Suprapubic skin (tissue), 4 donors: Measurements from ENCODE around the gene ALG14. TPM values are rescaled to one million over a fixed set of nuclear protein-coding genes. Genes with fewer than 3 reads are reported as not detected.
"Not testable (repeated sequence)": the region's sequence is repeated elsewhere in the genome, so short reads cannot be mapped to it uniquely, and the experiment has no call there.

Experiments
- DNase-seq, 2 donors: peaks; one replicate each; pipeline ENCODE4 v3.0.0-alpha.2; 2019; ENCODE audit warnings: low spot score in 2 of 2
- H3K27ac ChIP-seq: fragments of 200-600 bp; sonication (generic); one replicate; pipeline ENCODE4 v1.5.1; 2019
- H3K27me3 ChIP-seq: fragments of 200-600 bp; sonication (generic); one replicate; pipeline ENCODE4 v1.5.1; 2019
- H3K36me3 ChIP-seq: fragments of 200-600 bp; sonication (generic); one replicate; pipeline ENCODE4 v1.5.1; 2019
- H3K4me1 ChIP-seq: fragments of 200-600 bp; sonication (generic); one replicate; pipeline ENCODE4 v1.5.1; 2019
- H3K4me3 ChIP-seq: fragments of 200-600 bp; sonication (generic); one replicate; pipeline ENCODE4 v1.5.1; 2019; ENCODE audit warnings: mild to moderate bottlenecking
- H3K9me3 ChIP-seq: fragments of 200-600 bp; sonication (generic); one replicate; pipeline ENCODE4 v1.5.1; 2019
- CTCF ChIP-seq, 2 donors: fragments of 200-600 bp in 1 of 2; fragments of 450-650 bp in 1 of 2; sonication (generic) in 1 of 2; IDR thresholded peaks; one replicate each; pipeline ENCODE4 v1.5.1; 2016 to 2019; ENCODE audit warnings: antibody characterized with exemption in 2 of 2, mild to moderate bottlenecking in 1 of 2, moderate library complexity in 1 of 2
- EP300 ChIP-seq: sonication (generic); formaldehyde crosslinking; IDR thresholded peaks from one replicate; pipeline ENCODE4 v1.6.1; 2017; ENCODE audit warnings: antibody characterized with exemption
- POLR2A ChIP-seq, 2 donors: fragments of 450-650 bp; IDR thresholded peaks; one replicate each; pipeline ENCODE4 v1.6.1; 2017; ENCODE audit warnings: antibody characterized with exemption in 2 of 2, mild to moderate bottlenecking in 2 of 2, moderate library complexity in 2 of 2
- POLR2AphosphoS5 ChIP-seq, 3 donors: sonication (generic); formaldehyde crosslinking; IDR thresholded peaks; one replicate each; pipeline ENCODE4 v1.6.1; 2017; ENCODE audit warnings: antibody characterized with exemption in 3 of 3
- WGBS: methylation state at CpG from one replicate; pipeline ENCODE4 v1.1.5; 2018; 5-methylcytosine and 5-hydroxymethylcytosine counted together
- total RNA-seq, 4 donors: library from RNA; depleted of rRNA; stranded (reverse); fragments of >200 nt; gene quantifications; one replicate each; pipeline ENCODE4 v1.1.0, GENCODE V29; 2016

The ALG14 gene
- total RNA-seq, 4 donors from 2014 or later, result 0.80 to 1.6 (median 1.1) TPM

- 69% methylated on average over 2 of the region's 2 CpGs for WGBS
- Histone ChIP-seq H3K27me3 (no peaks in the 10 kb centered on the region), H3K9me3 (no peaks in the 10 kb centered on the region), H3K4me1 (no peaks in the 10 kb centered on the region), H3K4me3 (no peak overlapping the region), H3K27ac (no peak overlapping the region), H3K36me3 (no peaks in the 10 kb centered on the region)
- no peak for TF ChIP-seq POLR2A (IDR thresholded peaks at IDR 0.05)
- no peak for TF ChIP-seq POLR2AphosphoS5 (IDR thresholded peaks at IDR 0.05)
- TF ChIP-seq CTCF (IDR thresholded peaks at IDR 0.05), result no peak
- TF ChIP-seq EP300, result no peak
- DNase-seq, result no peak
These were observed 22.2 kb upstream of the ALG14 start for GRCh38 chr1:95094923-95095322.

GRCh38 chr1:95093296-95093695 is 20.5 kb upstream of the ALG14 start:
- 92% methylated on average over 1 of the region's 1 CpG for WGBS
- TF ChIP-seq POLR2A (IDR thresholded peaks at IDR 0.05) (no peak), EP300 (no peak), POLR2AphosphoS5 (IDR thresholded peaks at IDR 0.05) (no peak), CTCF (IDR thresholded peaks at IDR 0.05) (no peak)

GRCh38 chr1:95092891-95093290 is 20.1 kb upstream of the ALG14 start:
- not testable (repeated sequence) for H3K9me3 ChIP-seq, DNase-seq, H3K27me3 ChIP-seq, H3K4me3 ChIP-seq, H3K36me3 ChIP-seq, H3K27ac ChIP-seq, H3K4me1 ChIP-seq

More at GRCh38 chr1:95093296-95093695, 20.5 kb upstream of the ALG14 start:
- Histone ChIP-seq H3K36me3 (no peaks in the 10 kb centered on the region), H3K4me1 (no peaks in the 10 kb centered on the region), H3K9me3 (no peaks in the 10 kb centered on the region), H3K27ac (no peak overlapping the region), H3K4me3 (no peak overlapping the region), H3K27me3 (no peaks in the 10 kb centered on the region)
- no peak for DNase-seq

- WGBS, result 85% methylated on average over 4 of the region's 28 CpGs
- H3K4me1 ChIP-seq, H3K27ac ChIP-seq, DNase-seq, H3K27me3 ChIP-seq, H3K4me3 ChIP-seq, H3K36me3 ChIP-seq, H3K9me3 ChIP-seq: not testable (repeated sequence)
These were observed 18.5 kb upstream of the ALG14 start for GRCh38 chr1:95091290-95091689.

- no peaks in the 10 kb centered on the region for H3K9me3 ChIP-seq
- DNase-seq, result no peak
- no peaks in the 10 kb centered on the region for H3K36me3 ChIP-seq
- no peaks in the 10 kb centered on the region for H3K27me3 ChIP-seq
- no peak overlapping the region for H3K27ac ChIP-seq
- H3K4me3 ChIP-seq, result no peak overlapping the region
- H3K4me1 ChIP-seq, result peaks cover 4% of the 10 kb centered on the region
- TF ChIP-seq EP300 (no peak), POLR2AphosphoS5 (IDR thresholded peaks at IDR 0.05) (no peak), CTCF (IDR thresholded peaks at IDR 0.05) (no peak), POLR2A (IDR thresholded peaks at IDR 0.05) (no peak)
- WGBS, result 89% methylated on average over 6 of the region's 6 CpGs
These were observed 17.0 kb upstream of the ALG14 start for GRCh38 chr1:95089650-95090287.

- TF ChIP-seq CTCF (IDR thresholded peaks at IDR 0.05), result no peak
- TF ChIP-seq POLR2AphosphoS5 (IDR thresholded peaks at IDR 0.05), result no peak
- TF ChIP-seq EP300, result no peak
- no peak for TF ChIP-seq POLR2A (IDR thresholded peaks at IDR 0.05)
- no peak overlapping the region for H3K27ac ChIP-seq
- H3K36me3 ChIP-seq, result no peaks in the 10 kb centered on the region
- H3K27me3 ChIP-seq, result no peaks in the 10 kb centered on the region
- no peak for DNase-seq
- no peaks in the 10 kb centered on the region for H3K9me3 ChIP-seq
- no peak overlapping the region for H3K4me3 ChIP-seq
- 87% methylated on average over 1 of the region's 1 CpG for WGBS
- peaks cover 4% of the 10 kb centered on the region for H3K4me1 ChIP-seq
These were observed 15.6 kb upstream of the ALG14 start for GRCh38 chr1:95088303-95088702.
